GM15510 (cell line): ENCODE measurements around the gene CDC37L1.

Experiments
- POLR2A ChIP-seq: IDR thresholded peaks from 3 replicates; pipeline ENCODE4 v1.6.1; 2011; ENCODE audit warnings: borderline replicate concordance; ENCODE audit not compliant: insufficient read length; ENCODE audit errors: extremely low read depth

Gene CDC37L1

DNA sequence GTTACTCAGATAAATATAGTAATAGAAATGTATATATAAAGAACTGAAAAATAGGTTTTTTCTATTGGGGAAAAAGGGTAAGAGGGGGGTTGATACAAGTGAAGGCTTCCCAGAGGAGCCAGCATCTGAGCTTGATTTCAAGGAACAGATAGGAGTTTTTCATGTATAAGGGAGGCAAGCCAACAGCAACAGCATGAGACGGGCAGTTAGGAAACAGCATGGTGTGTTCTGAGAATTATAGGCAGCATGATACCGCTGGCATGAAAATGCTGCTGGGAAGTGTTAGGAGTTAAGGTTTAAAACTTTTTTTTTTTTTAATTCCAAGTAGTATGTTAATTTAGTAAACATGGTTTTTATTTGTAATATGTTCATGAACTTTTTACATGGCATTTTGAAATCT, 9.7 kb downstream of the CDC37L1 start:
- no peak for TF ChIP-seq POLR2A

GRCh38 chr9:4689687-4690104, 10.3 kb downstream of the CDC37L1 start:
- TF ChIP-seq POLR2A, result no peak

DNA sequence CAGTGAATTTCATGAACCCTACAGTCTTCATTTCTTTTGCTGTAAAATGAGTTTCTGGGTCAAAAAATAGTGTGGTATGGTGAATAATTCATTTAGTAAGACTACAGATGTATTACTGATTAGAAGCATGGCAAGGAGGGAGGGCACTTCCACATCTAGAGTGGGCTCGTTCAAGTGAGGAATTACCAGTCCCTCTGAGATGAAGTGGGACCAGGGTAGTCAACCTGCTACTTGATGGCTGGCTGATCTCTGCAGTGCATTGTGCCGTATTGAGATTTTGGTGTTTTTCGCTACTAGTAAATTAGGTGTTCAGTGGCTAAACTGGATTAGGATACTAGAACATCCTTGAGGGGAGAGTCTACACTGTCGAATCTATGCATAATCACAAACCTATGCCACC, 10.8 kb downstream of the CDC37L1 start:
- TF ChIP-seq POLR2A, result no peak

- TF ChIP-seq POLR2A, result no peak
Measured at GRCh38 chr9:4691795-4692194, 12.4 kb downstream of the CDC37L1 start.

- no peak for TF ChIP-seq POLR2A
Measured at GRCh38 chr9:4700091-4700490, 20.7 kb downstream of the CDC37L1 start.

DNA sequence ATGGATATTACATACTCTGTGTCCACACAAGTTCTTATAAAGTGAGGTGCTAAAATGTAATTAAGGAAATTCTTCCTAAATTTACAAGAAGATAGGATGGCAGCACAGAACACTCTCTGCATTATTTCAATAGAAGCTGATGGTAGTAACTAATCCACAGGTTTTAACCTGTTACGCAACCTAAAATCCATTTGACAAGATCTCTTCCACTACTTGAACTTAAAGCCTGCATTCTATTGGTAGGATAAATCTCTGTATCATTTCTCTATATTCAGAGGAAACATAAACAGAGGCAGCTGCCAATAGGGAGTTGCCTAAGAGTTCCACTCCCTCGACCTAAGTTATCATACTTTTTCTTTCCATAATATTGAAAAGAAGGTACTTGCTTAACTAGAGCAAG, 21.6 kb downstream of the CDC37L1 start:
- TF ChIP-seq POLR2A, result no peak

DNA sequence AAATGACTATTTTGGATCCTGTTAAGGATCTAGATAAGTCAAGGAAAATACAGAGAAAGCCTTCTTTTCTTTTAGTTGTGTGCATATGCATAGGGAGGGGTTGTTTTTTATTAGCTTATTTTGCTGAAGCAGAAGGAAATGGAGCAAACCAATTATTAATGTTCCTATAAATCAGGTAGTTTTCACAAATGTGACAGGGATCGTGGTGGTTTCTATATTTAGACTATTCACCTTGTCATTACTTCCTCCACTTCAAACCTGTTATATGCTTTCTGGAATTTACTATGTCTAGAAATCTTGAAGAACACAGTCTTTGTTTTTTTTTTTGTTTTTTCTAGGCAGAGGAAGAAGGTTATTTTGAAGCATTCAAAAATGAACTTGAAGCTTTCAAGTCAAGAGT, 22.2 kb downstream of the CDC37L1 start:
- no peak for TF ChIP-seq POLR2A

GRCh38 chr9:4704129-4704528, 24.8 kb downstream of the CDC37L1 start:
- TF ChIP-seq POLR2A, result no peak

DNA sequence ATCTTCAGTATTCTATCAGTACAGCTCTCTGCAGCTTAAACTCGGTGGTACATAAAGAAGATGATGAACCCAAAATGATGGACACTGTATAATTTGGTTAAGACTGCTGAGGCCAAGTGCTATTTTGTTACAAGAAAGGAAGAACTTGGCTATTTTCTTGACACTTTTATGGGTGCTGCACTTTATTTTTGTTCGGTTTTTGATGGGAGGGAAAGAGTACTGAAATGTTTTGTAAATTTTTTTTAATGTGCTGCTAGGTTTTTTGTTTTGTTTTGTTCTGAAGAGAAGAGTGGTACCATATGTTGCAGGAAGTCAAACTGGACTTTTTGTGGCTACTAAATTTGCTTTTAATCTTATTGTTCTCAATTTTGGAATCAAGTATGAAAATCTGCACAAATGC, 26.7 kb downstream of the CDC37L1 start:
- no peak for TF ChIP-seq POLR2A

GRCh38 chr9:4706971-4707622, 27.7 kb downstream of the CDC37L1 start:
- no peak for TF ChIP-seq POLR2A

GRCh38 chr9:4709380-4709779, 30.0 kb downstream of the CDC37L1 start:
- no peak for TF ChIP-seq POLR2A

DNA sequence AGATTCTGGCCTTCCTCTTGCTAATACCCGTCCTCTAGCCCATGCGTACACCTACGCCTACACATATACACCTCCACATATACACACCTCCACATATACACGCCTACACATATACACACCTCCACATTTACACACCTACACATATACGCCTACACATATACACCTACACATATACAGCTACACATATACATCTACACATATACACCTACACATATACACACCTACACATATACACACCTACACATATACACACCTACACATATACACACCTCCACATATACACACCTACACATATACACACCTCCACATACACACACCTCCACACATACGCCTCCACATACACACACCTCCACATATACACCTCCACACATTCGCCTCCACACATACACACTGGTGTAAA, 34.5 kb downstream of the CDC37L1 start:
- TF ChIP-seq POLR2A, result no peak

DNA sequence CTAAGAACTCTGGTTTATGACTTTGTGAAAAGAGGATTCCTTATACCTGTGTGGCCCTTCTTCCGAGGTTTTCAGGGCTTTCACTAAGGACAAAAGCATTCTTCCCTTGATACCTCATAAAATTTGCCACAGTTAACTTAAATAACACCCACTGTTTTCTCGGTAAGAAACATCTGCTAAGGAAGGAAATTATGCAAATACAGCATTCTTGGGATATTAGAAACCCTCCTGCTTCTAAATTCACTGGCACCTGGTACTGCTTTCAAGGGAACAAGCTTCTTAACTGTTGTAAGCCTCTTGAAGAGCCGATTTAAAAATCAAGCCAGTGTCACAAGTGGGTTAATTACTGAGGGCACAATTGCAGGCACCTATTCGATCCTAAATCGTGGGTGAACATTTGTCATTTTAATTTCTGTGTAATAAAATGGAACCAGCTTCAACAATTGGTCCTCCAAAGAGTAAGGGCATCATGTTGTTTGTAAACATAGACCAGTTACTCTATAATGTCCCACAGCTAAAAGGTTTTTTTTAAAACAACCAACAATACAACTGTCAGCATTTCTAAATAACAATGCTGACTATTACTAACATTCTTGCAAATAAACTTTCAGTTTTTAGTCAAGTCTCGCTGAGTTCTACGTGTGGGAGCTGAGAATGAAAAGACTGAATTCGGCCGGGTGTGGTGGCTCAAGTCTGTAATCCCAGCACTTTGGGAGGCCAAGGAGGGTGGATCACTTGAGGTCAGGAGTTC, 35.1 kb downstream of the CDC37L1 start:
- TF ChIP-seq POLR2A, result no peak

- no peak for TF ChIP-seq POLR2A
Measured at GRCh38 chr9:4716163-4716562, 36.8 kb downstream of the CDC37L1 start.

DNA sequence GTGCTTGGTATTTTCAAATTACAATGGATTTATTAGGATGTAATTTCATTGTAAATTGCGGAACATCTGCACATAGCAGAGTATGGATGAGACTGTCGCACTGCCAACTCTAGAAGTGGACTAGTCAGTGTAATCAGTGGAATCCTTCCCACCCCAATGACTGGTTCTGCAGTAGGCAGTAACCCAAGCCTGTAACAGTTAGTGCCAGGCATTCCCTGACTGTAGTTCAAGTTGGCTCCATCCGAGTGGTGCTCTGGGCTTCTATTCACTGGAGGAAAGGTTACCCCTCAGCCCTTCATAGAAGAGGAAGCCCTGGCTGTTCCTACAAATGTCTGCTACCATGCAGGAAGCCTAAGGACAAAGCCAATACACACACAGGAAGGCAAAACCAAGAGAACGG, 38.4 kb downstream of the CDC37L1 start:
- TF ChIP-seq POLR2A, result no peak

GRCh38 chr9:4718911-4719310, 39.5 kb downstream of the CDC37L1 start:
- TF ChIP-seq POLR2A, result no peak

- TF ChIP-seq POLR2A, result no peak
Measured at GRCh38 chr9:4721736-4722135, 42.4 kb downstream of the CDC37L1 start.

- no peak for TF ChIP-seq POLR2A
Measured at GRCh38 chr9:4725706-4726442, 46.5 kb downstream of the CDC37L1 start.
